Measurements from ENCODE around the gene CAMTA1.
"Not testable (repeated sequence)": the region's sequence is repeated elsewhere in the genome, so short reads cannot be mapped to it uniquely, and the experiment has no call there.

Gene CAMTA1

DNA sequence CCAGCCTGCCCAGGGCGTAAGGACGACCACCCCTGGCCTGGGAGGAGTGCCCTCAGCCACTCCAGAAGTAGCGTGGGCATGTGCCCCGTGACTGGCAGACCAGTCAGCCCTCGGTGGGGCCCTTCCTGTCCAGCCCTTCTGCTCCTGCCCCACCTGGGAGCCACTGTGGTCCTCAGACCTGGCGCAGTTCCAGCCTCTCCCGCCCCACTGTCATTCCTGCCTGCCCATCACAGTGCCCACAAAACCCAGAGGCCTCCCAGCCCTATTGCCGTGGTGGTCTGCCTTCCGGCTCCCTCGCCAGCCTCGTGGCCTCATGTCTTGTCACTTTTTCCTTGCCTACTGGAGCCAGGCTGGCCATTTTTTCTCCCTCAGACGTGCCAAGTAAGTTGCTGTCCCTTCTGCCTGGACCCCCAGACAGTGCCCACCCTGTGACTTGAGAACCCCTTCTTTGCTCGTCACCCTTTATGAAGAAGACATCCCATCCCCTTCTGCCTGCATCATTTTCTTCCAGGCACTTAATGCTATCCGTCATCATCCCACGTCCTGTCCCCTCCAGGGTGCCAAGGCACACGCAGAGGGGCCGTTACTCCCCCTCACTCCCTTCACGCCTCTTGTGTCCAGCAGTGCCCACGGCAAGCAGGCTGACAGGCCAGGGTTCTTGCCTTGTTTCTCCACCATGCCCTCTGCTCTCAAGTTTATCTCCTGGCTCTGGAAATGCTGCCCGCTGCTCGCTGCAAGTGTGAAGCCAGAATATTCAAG, 122.6 kb downstream of the CAMTA1 start:
- no peak for DNase-seq (ENCODE audit: low read depth)

DNA sequence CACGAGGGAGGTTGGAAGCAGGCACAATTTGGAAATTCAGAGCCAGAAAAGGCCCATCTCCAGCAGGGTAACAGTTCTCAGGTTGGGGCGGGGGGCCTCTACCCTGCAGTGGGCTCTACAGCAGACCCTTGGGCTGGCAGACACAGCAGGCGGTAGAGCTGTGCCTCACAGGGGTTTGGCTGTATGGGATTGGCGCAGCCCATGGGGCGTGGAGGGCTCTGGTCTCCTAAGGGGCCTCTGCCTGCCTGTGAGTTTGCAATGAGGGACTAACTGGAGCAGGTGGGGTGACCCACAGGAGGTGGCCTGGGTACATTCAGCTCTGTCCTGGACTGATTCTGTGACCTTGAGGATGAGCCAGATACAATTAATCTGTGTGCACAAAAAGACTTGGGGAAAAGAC, 124.1 kb downstream of the CAMTA1 start:
- DNase-seq (ENCODE audit: low read depth) = no peak

DNA sequence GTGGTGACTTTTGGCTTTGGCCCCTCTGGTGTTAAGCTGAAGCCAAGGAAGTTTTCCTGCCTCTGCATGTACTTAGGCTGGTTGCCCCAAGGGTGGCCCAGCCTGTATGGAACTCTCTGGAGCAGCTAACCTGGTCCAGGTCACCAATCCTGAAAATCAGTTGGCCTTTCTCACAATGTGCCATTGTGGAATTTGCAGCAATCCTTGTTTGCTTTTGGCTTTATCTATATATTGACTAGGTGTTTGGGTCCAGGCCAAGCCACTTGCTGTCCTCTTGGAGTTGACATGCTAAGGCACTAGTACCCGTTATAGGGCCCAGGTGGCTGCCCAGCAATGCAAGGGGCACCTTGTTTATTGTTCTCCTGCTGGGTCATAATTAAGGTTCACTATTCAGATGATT, 124.6 kb downstream of the CAMTA1 start:
- no peak for DNase-seq (ENCODE audit: low read depth)

- no peak for DNase-seq (ENCODE audit: low read depth)
Measured at GRCh38 chr1:6911021-6911941, 126.0 kb downstream of the CAMTA1 start.

- DNase-seq (ENCODE audit: low read depth) = no peak
Measured at GRCh38 chr1:6911974-6912373, 126.7 kb downstream of the CAMTA1 start.

DNA sequence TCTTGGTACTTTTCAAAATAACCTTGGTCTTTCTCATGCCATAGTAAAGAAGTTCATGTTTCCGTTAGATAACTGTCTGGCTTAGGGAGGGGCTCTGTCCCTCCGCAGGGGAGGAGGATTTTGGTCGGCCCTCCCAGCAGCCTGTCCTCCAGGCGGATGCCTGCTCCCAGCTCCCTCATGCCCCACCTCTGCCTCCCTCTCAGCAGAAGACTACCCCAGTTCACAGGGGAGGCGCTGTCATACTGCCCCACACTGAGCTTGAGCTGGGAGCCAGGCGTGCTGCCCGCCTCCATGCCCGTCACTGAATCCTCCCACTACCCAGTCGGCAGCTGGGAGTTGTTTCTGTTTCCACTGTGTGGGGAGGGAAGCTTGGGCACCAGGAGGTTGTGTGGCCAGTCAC, 127.3 kb downstream of the CAMTA1 start:
- DNase-seq (ENCODE audit: low read depth) = no peak

- no peak for DNase-seq (ENCODE audit: low read depth)
Measured at GRCh38 chr1:6913086-6913485, 127.8 kb downstream of the CAMTA1 start.

GRCh38 chr1:6914706-6915105, 129.5 kb downstream of the CAMTA1 start:
- no peak for DNase-seq (ENCODE audit: low read depth)

DNA sequence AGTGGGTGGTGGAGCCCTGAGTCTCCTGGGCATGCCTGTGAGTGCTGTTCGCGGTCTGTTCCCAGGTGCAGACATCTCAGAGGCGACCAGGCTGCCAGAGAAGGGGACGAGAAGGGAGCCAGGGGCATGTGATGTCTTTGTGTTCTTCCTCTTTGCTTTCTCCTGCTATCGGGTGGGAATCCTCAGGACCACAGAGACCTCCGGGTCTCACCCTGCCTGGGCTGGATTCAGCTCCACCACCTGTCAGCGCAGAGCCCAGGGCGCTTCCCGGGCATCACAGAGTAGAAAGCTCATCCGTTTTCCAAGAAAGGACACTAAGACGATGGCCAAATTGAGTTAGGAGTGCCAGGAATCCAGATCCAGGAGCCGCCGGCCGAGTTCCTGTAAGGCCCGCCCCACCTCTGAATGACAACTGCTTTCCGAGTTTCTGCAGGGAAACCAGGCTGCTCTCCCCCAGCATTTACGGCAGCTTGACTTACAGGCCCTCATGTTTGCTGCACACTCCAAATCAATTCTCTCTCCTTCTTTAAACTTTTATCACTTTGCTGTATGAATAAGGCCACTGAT, 130.8 kb downstream of the CAMTA1 start:
- no peak for DNase-seq (ENCODE audit: low read depth)

DNA sequence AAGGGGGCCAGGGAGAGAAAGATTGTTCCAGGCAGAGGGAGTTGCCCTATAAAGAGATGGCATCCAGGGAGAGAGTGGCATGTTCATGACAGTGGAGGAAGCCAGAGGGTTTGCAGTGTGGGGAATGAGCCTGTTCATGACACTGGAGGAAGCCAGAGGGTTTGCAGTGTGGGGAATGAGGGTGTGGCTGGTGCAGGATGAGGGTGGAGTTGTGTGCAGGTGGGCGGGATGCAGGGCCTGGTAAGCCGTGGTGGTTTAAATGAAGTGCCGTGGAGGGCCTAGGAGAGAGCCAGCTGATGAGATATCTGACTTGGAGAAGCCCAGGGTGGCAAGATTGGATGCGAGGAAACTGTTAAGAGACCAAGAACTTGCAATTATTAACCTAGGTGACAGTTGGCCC, 131.8 kb downstream of the CAMTA1 start:
- DNase-seq (ENCODE audit: low read depth) = no peak

DNA sequence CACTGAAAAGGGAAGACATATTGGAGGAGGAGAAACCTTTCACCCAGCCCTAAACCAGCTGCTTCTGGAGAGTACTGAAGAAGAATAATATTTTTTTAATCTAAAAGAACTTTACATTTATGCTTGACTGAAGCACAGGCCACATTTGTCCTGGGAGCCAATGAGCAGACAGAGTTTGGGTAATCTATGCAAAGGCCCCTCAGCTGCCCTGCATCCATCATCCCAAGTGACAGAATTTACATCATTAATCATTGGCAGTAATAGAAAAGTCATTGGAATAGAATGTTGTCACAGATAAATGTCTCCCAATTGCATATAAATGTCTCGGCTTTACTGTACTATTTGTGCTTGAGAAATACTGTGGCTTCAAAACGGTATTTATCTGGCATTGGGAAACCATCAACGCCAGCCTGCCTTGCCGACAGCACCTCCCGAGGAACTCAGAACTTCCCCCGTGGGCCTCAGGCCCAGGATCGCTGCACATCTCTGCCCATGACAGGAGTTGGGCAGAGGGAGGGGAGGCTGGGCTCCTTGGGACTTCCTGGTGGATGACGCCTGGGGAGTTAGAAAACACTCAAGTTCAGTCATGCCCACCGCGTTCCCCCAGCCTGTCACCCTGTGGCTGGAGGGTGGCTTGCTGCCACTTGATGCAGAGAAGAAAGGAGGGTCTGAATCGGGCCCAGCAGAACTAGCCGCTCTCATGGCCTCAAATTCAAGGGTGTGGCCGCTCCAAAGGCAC, 133.1 kb downstream of the CAMTA1 start:
- no peak for DNase-seq (ENCODE audit: low read depth)

- DNase-seq (ENCODE audit: low read depth) = no peak
Measured at GRCh38 chr1:6918925-6919511, 133.8 kb downstream of the CAMTA1 start.

DNA sequence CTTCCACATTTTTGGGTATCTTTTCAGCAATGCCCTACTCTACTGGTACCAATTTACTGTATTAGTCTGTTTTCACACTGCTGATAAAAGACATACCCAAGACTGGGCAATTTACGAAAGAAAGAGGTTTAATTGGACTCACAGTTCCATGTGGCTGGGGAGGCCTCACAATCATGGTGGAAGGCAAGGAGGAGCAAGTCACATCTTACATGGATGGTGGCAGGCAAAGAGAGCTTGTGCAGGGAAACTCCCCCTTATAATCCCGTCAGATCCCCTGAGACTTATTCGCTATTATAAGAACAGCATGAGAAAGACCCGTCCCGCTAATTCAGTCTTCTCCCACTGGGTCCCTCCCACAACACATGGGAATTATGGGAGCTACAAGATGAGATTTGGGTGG, 136.3 kb downstream of the CAMTA1 start:
- DNase-seq (ENCODE audit: low read depth) = not testable (repeated sequence)

DNA sequence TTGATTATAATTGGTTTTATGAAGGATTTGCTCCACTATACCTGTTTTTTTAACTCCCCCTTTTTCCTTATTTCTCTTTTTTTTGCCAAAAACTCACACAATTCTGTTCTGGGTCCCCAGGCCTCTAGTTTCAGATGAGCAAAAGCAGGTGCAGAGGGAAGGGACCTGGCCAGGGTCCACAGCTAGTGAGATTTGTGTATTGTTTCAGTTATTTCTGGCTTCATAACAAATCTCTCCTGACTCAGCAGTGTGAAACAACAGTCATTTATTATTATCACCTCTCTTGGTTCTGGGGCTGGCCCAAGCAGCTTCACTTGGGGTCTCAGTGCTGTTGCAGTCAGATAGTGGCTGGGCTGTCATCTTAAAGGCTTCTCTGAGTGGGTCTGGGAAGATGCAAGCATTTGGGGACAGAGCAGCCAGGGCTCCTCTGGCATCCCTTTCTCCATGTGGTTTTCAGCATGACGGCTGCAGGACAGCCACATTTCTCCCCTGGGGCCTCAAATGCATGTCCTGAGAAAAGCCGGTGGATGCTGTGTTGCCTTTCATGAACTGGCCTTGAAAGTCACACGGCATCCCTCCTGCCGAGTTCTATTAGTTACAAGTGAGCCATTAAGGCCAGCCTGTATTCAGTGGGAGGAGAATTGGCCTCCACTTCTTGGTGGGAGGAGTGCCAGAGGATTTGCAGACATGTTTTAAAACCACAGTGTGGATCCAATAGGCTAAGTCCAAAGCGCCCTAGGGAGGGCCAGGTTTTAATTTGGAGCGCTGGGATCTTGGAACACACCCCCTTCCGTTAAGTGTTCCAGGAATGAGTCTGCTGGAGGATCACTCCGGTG, 137.1 kb downstream of the CAMTA1 start:
- DNase-seq (ENCODE audit: low read depth) = no peak

- no peak for DNase-seq (ENCODE audit: low read depth)
Measured at GRCh38 chr1:6923012-6923411, 137.8 kb downstream of the CAMTA1 start.

- no peak for DNase-seq (ENCODE audit: low read depth)
Measured at GRCh38 chr1:6923416-6923815, 138.2 kb downstream of the CAMTA1 start.

- DNase-seq (ENCODE audit: low read depth) = no peak
Measured at GRCh38 chr1:6923955-6924881, 139.0 kb downstream of the CAMTA1 start.

- DNase-seq (ENCODE audit: low read depth) = no peak
Measured at GRCh38 chr1:6924891-6925290, 139.6 kb downstream of the CAMTA1 start.

GRCh38 chr1:6927626-6928025, 142.4 kb downstream of the CAMTA1 start:
- no peak for DNase-seq (ENCODE audit: low read depth)
